Right lobe of liver (tissue), 4 donors: ENCODE results near the gene OTC.

Experiments
- CTCF ChIP-seq, 4 donors: fragments of 200-600 bp in 3 of 4; fragments of 450-650 bp in 1 of 4; IDR thresholded peaks; one replicate each; pipeline versions ENCODE4 v1.5.1 to v1.8.0; 2016 to 2022; ENCODE audit warnings: antibody characterized with exemption in 4 of 4, mild to moderate bottlenecking in 2 of 4
- POLR2A ChIP-seq: fragments of 450-650 bp; IDR thresholded peaks from one replicate; pipeline ENCODE4 v1.6.1; 2017; ENCODE audit warnings: antibody characterized with exemption, mild to moderate bottlenecking
- donor health status: DM: no; HTN: no; CAD: no.
- donor health status: DM: no; HTN: no; CAD: no.
- donor health status: DM: no; HTN: yes; CAD: no.

- TF ChIP-seq CTCF (IDR thresholded peaks at IDR 0.05) (no peak), POLR2A (no peak)
Observed at GRCh38 chrX:38318606-38319005, 33.8 kb upstream of the OTC start.
